HL-60/S4 (cell line): ENCODE measurements around the gene CLIC5.

Source experiments
- in situ Hi-C: fragments of 300-500 bp; cut with MboI; formaldehyde crosslinking; loops from 2 replicates; pipeline ENCODE4 v1.14.3; 2022; ENCODE audit warnings: low sequenced_read_pairs

The CLIC5 gene

DNA sequence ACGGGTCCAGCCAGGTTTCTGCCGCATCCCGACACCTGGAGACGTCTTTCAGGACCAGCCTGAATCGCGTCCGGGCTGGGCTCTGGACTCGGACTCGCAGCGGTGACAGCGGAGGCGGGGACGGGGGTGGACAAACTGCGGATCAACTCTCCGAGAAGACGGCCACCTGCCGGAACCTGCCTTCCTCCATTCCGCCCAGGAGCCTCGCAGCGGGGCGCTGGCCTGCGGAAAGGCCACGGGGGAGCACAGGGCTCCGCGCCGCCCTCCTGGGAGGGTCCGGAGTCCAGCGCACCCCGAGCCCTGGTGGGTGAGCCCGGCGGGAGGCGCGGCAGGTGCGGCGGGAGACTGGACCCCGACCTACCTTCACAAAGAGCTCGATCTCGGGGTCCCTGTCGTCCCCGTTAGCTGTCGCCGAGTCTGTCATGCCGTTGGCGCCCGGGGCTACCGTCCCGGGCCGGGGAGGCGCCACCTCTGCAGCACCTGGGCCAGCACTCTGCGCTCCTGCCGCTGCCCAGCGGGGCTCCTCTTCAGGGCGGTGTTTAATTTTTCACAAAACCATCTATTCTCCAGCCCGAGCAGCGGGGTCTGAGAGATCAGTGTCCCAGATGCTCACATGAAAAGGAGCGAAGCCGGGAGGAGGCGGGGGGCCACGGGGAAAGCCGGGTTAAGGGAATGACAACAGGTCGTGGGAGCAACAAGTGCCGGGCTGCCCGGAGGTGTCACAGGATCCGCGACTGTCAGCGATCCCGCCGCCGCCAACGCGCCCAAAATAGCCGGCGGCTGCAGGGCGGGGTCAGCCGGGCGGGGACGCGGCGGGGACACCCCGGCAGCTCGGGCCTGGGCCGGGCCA is at the start of gene CLIC5:
Gene CLIC5, minus strand, starts transcription at position 742 of the 850 bp plus-strand sequence. Its CDS starts 318 bp downstream, at position 424.
- in situ Hi-C loops = no loop called here

DNA sequence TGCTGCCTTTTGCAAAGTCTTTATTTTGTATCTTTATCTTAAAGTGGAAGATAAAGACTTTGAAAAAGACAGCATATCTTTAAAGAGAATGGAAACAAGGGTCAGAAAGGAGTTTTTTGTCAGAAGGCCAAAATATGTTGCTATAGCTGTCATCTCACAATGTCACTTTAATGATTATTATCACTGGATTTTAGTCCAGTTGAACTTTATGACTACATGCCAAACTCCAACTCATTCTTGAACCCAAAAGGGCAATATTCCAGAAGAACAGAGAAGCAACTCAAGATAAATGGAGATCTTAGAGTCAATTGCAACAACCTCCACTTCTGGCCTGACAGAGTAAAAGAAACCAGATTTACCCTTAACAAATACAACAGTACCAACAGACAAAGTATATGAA is 47.3 kb upstream of the CLIC5 start:
- in situ Hi-C loops = loop anchor here (25.0 kb wide), 1 partner anchor 349 kb away; no protein-coding TSS in a partner anchor

DNA sequence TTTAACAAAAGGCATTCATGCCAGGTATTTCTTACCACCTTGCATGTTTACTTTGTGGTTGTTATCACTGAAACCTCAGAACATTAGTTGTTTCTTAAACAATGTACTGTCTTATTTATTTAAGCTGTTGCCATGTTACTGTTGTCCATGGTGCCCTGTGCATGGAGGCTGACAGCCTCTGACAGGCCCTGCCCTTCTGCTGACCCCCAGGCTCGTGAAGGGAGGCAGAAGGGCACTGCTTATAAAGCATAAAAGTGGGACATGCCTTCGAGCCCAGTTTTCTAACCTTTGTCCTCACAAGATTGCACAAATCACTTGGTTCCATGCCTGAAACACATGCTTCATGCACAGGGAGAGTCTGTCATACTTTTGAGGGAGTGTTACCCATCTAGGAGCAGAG is 46.7 kb upstream of the CLIC5 start:
- in situ Hi-C loops = loop anchor here (25.0 kb wide), 1 partner anchor 350 kb away; no protein-coding TSS in a partner anchor

DNA sequence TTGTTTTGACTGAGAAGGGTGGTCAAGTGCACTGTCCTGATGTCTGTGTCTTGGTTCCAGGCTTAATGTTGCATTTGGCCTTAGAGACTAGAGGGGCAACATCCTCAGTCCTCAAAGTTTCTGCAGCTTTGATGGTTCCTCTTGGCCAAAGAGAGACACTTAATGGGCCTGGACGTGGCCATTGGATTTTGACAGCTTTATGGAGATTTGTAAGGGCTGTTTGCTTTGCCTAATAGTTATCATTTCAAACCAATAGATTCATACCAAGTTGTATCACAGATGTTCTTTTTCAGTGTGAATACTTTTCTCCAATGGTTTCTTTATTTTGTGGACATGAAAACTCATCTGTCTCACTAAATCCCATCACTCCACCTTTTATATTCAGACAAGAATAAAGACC is 45.8 kb upstream of the CLIC5 start:
- in situ Hi-C loops = loop anchor here (25.0 kb wide), 1 partner anchor 351 kb away; no protein-coding TSS in a partner anchor

DNA sequence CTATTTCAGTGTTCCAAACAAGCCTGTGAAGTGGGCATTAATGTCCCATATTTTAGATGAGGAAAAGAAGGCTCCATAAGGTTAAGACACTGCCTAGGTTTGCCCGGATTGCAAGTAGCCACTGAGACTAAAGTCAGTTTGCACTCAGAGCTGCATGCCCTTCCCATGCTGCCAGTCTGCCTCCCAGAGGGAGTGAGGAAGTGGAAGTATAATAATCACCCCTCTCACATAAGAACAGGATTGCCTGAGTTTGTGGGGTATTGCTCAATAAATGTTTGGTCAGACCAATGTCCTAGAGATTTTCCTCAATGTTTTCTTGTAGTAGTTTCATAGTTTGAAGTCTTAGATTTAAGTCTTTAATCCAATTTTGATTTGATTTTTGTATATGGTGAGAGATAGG is 43.9 kb upstream of the CLIC5 start:
- in situ Hi-C loops = loop anchor here (25.0 kb wide), 1 partner anchor 353 kb away; no protein-coding TSS in a partner anchor

DNA sequence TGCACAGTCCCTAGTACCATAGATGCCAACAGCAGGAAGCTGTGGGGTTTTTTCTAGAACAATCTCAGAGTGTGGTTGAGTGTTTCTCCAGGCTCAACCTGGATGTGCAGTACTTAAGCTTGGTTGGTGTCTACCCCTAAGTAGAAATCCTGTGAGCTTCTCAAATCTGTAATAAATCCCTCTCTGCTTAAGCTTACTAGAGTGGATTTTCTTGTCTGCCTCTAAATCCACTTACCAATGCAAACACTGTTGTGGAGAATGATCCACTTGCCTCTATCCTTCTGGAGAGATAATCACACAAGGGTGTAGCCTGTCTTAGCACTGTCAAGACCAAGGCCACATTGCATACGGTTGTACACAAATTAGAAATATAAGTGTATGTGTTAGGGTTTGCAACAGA is 43.3 kb upstream of the CLIC5 start:
- in situ Hi-C loops = loop anchor here (25.0 kb wide), 1 partner anchor 353 kb away; no protein-coding TSS in a partner anchor

DNA sequence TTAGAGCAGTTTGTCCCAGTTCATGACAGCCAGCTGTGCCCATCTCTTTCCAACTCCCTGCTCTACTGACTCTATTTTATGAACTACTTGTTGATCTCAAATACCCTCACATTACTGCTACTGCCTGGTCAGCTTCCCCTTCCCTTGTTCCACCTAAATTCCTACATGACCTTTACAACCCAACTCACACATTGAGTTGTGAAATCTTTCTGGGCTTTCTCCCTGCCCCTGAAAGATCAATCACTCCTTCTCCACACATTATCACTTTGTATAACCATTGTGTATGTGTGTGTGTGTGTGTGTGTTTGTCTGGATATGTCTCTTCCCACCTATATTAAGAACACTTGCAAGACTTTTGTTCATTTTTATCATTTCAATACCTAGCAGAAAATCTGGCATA is 42.1 kb upstream of the CLIC5 start:
- in situ Hi-C loops = loop anchor here (25.0 kb wide), 1 partner anchor 355 kb away; no protein-coding TSS in a partner anchor

DNA sequence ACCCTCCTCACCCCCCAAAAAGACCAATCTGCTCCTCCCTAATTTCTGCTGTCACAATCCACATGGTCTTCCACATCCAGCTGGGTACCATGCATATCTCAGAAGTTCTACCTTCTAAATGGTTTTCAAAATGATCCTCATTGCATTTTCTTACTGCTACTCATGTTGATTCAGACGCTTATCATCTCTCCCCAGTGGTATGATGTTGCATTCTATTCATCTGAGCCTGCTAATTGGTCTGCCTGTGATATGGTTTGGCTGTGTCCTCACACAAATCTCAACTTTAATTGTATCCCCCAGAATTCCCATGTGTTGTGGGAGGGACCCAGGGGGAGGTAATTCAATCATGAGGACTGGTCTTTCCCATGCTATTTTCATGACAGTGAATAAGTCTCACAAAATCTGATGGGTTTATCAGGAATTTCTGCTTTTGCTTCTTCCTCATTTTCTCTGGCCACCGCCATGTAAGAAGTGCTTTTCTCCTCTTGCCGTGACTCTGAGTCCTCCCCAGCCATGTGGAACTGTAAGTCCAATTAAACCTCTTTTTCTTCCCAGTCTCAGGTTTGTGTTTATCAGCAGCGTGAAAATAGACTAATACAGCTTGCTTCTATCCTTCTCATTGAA is 41.4 kb upstream of the CLIC5 start:
- in situ Hi-C loops = loop anchor here (25.0 kb wide), 1 partner anchor 355 kb away; no protein-coding TSS in a partner anchor

DNA sequence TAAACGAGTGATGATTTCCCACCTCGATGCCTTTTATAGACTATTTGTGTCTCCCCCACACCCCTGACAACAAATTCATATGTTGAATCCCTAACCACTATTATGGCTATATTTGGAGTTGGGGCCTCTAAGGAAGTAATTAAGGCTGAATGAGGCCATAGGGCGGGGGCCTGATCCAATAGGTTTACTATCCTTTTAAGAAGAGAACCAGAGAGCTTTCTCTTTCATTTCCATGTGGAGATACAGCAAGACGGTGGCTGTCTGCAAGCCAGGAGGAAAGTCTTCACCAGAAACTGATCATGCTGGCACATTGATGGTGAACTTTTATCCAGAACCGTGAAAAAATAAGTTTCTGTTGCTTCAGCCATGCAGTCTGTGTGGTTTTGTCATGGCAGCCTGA is 38.9 kb upstream of the CLIC5 start:
- in situ Hi-C loops = loop anchor here (25.0 kb wide), 1 partner anchor 358 kb away; no protein-coding TSS in a partner anchor

DNA sequence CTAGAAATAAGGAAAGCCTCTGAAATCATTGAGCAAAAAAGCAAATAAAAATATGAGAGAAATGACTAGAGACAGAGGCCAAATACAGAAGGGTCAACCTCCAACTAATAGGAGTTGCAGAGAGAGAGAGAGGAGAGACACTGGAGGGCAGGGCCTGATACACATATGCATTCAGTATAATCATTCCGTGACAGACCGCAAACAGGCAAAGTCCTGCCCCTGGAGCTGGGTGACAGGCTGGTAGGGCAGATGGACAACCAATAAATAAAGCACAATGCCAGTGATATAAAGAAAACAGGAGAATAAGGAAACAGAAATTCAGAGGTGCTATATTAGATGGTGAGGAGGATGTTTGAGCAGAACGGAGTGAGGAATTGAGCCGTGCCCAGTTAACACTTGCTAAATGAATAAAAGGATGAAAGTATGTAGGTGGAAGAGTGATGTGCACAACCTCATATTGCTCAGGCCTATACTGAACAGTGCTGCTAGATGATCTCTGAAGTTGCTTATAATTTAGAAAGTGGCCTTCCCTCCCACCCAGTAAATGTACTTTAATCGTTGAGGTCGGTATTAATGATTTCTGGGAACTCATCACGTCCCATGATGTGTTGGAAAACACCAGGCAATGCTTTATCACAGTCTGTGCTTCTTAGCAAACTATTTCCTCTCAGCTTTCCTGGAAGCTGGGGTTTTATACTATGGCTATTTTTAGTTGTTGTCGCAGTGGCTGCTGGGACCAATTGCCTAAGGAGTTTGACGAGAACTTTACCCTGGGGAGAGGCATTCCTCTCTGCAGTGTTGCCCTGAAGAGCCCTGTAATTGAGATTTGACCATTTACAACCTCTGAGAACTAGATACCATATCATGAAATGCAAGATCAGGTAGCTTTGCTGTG is 37.6 kb upstream of the CLIC5 start:
- in situ Hi-C loops = loop anchor here (25.0 kb wide), 1 partner anchor 359 kb away; no protein-coding TSS in a partner anchor

DNA sequence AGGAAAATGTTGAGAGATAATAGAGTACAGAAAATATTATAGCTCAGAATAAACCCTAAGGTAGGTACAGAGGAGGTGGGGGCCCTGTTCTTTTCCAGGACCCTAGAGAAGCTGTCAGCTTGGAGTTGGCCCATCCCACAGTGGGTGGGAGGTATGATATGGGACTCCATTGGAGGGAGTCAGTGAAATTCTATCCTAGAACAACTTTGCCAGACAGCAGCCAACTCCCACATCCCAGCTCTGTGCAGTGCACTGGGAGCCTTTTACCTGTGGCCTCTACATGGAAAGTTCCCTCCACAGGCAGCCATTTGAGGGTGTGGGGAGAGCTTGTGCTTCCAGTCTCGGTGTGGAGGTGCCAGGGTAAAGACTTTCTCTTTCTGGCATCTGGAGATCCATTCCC is 36.8 kb upstream of the CLIC5 start:
- in situ Hi-C loops = loop anchor here (25.0 kb wide), 1 partner anchor 360 kb away; no protein-coding TSS in a partner anchor

DNA sequence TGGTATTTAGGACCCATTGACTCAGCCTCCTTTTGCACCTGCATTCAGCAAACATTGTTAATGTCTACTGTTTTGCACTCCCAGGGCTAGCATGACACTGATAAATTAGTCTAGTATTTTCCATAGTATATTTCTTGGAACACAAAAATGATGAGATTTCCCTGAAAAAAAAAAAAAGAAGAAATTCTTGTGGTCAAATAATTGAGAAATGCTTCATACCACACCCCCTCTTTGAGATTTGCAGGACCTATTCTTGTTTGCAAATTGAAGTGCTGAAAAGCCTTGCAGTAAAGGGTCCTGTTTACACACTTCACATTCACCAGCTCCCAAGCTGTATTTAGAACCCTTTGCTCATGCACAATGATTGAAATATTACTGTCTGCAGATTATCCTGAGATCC is 36.3 kb upstream of the CLIC5 start:
- in situ Hi-C loops = loop anchor here (25.0 kb wide), 1 partner anchor 360 kb away; no protein-coding TSS in a partner anchor

DNA sequence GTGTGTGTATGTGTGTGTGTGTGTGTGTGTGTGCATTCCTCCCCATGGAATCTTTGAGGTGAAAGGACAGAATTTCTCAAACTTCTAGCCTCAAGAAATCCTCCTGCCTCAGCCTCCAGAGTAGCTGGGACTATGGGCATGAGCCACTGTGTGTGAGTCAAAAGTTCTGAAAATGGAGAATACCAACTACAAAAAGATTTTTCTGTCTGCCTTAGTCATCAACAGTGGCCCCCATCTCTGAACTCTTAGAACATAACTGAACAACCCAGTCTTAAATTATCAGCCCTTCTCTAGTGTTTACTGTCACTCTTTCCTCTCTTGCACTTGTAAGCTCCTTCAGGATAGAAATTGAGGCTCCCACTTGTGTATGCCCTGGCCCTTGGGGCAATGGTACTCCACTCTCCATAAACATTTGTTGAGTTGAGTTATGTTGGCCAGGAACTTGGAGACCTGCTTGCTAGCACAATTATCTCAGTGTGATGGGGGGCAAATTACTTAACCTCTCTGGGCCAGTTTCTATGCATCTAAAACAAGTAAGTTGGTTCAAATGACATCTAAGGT is 35.3 kb upstream of the CLIC5 start:
- in situ Hi-C loops = loop anchor here (25.0 kb wide), 1 partner anchor 361 kb away; no protein-coding TSS in a partner anchor

DNA sequence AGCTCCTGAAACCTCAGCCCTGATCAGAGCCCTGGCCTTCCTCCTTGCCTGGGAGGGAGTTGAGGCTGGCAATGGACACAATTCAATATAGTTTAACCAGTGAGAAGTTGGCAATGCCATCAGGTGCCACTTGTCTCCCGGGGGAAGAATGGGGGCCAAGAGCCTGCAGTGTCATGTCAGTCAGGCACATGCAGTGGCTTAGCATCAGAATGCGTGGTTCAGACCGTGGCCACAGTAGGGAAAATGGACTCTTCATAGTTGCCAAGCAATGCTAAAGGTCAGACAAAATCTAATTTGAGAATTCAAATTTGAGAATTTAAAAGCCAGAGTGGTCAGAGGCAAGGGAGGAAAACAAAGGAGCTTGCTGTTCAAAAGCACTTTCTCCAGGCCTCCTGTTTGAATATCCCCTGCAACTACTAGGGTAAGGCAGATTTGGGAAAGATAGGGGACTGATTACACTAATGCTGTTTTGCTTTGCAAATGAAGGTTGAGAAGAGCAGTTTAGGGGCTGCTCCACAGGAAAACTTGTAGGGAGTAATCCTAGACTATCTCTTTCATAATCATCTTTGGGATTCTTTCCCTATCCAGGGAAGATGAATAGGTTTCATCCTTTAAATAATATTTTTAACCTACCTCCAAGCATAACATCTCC is 33.1 kb upstream of the CLIC5 start:
- in situ Hi-C loops = no loop called here

DNA sequence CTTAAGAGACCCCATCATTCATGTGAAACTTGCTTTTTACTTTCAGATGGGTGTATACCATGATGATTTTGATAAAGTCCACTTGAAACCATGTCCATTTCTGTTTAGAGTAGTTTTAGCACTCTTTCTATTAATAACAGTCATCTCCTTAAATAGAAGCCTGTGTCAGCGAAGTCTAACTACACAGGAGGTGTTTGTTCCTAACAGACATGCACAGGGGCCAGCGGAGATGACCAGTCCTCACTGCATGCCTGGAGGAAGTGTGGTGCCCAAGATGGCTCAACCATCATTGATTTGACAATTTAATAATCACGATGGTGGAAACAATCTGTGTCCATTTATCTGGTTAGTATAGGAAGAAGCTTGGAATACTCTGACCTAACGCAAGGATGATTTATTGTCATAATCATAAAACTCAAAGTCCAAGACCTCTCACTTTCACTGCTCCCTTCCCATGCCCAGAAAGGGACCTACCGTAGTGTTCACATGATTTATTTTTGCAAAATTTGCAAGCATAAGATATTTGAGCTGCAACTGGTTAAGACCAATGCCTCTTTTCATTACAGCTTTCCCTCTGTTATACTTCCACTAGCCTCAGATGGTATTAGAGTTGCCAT is 31.0 kb upstream of the CLIC5 start:
- in situ Hi-C loops = no loop called here

DNA sequence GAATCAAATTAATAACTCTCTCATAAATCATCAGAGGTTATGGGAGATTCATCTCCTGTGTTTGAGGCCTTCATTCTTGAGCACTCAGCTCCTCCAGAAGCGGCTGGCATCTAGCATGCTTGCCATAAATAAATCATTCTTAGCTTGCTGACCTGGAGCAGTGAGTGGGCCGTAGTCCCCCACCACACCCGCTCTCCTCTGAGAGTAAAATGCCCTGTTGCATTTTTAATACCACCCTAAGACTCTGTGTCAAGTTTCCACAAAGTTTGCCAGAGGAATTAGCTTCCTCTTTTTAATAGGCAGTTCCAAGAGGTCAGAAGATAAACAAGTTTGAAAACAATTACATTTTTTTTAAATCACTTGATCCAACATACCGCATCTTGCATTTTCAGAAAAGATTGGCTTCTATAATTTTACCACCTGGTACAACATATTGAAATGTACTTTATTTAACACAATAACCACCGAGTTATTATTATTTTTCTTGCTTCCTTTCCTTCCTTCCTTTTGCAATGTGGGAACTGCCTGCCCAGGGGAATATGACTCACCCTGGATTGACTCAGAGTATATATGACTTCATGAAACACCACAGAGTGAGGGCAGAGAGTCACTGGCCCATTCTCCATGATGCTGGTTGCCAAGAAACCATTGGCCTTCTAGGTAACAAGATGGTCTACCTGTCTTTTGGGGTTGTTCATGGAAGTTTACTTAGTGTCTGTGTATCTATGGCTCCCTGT is 29.4 kb upstream of the CLIC5 start:
- in situ Hi-C loops = no loop called here

DNA sequence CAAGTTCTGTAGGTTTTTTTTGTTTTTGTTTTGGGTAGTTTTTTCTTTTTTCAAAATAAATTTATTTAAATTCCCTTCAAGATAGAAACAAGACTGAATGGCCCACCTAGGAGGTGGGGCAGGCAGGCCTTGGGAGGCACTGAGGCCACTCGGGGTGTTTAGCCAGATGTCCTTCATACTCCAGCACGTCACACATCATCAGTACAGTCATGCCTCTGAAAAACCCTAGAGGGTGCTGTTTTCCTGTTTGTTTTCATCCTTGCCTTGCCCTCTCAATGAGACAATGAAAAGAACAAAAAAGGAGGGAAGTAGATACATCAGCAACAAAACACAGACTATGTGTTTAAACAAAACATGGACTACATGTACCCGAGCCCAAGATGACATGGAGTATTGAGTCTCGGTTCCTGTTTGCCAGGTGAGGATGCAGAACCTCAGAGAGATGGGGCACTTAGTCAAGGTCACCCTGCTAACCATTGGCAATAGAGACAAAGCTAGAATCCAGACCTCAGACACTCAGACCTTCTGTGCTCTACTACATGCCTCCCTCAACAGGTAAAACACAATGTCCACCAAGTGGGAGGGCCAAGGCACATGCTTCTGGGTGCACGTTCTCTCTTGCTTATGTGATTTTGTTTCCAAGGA is 26.8 kb upstream of the CLIC5 start:
- in situ Hi-C loops = no loop called here

DNA sequence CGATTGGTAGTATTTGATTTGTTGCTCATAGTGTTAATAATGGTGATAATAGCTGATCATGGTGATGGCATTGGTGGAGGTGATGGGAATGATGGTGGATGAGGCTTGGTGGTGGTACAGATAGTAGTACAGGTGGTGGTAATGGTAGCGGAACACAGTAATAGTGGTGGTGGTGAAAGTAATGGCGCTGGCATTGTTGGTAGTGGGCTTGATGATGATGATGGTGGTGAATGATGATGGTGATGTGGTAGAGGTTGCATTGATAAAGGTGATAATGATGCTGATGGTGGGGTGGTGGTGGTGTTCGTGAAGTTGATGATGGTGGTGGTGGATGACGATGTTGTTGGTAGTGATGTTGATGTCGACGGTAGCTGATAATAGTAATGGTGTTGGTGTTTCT is 24.6 kb upstream of the CLIC5 start:
- in situ Hi-C loops = no loop called here
